ENCODE data around the gene SLC9C2. TPM values are rescaled to one million over a fixed set of nuclear protein-coding genes. Genes with fewer than 3 reads are reported as not detected.

Gene SLC9C2
- total RNA-seq, 3 donors from 2014 or later (not counting 1 experiment from before 2014, with no cell fraction given): not detected

- 89% methylated on average over 4 of the region's 4 CpGs for WGBS (ENCODE audit: insufficient coverage)
- Histone ChIP-seq H3K27me3 (ENCODE audit: control insufficient read depth, insufficient read depth, low read length) (no peaks in the 10 kb centered on the region), H3K27ac (ENCODE audit: low read length) (no peak overlapping the region), H3K4me3 (ENCODE audit: low read length) (no peak overlapping the region), H3K9me3 (ENCODE audit: control insufficient read depth, insufficient read depth, low read length) (no peaks in the 10 kb centered on the region), H3K4me1 (ENCODE audit: control insufficient read depth, insufficient read depth, low read length) (no peaks in the 10 kb centered on the region), H3K36me3 (ENCODE audit: control insufficient read depth, insufficient read depth, low read length) (no peaks in the 10 kb centered on the region)
- DNase-seq (no peak), ATAC-seq (no peak)
- H3K27ac Mint-ChIP-seq: no peak overlapping the region
- no peaks in the 10 kb centered on the region for H3K36me3 Mint-ChIP-seq
- H3K9me3 Mint-ChIP-seq: no peaks in the 10 kb centered on the region
- H3K27me3 Mint-ChIP-seq (ENCODE audit: low read depth in 2 of 2): peaks cover 0 to 5% of the 10 kb centered on the region in 2 donors
- peaks cover 8 to 9% of the 10 kb centered on the region in 2 donors for H3K4me1 Mint-ChIP-seq
- TF ChIP-seq CTCF (IDR thresholded peaks at IDR 0.05): no peak
- H3K4me3 Mint-ChIP-seq: no peak overlapping the region
- intact Hi-C loops (cut with micrococcal nuclease): no loop called here
Observed at GRCh38 chr1:173530795-173531693, 71.8 kb downstream of the SLC9C2 start.

- Mint-ChIP-seq H3K27ac (no peak overlapping the region), H3K9me3 (no peaks in the 10 kb centered on the region), H3K4me1 (peaks cover 8 to 9% of the 10 kb centered on the region in 2 donors), H3K36me3 (no peaks in the 10 kb centered on the region), H3K4me3 (no peak overlapping the region), H3K27me3 (ENCODE audit: low read depth in 2 of 2) (peaks cover 0 to 5% of the 10 kb centered on the region in 2 donors)
- H3K4me3 ChIP-seq (ENCODE audit: low read length): no peak overlapping the region
- intact Hi-C loops (cut with micrococcal nuclease): no loop called here
- H3K4me1 ChIP-seq (ENCODE audit: control insufficient read depth, insufficient read depth, low read length): no peaks in the 10 kb centered on the region
- no CpG with 5 or more reads among the region's 4 CpGs for WGBS (ENCODE audit: insufficient coverage)
- no peak for TF ChIP-seq CTCF (IDR thresholded peaks at IDR 0.05)
- H3K27me3 ChIP-seq (ENCODE audit: control insufficient read depth, insufficient read depth, low read length): no peaks in the 10 kb centered on the region
- no peaks in the 10 kb centered on the region for H3K36me3 ChIP-seq (ENCODE audit: control insufficient read depth, insufficient read depth, low read length)
- DNase-seq (no peak), ATAC-seq (no peak)
- no peak overlapping the region for H3K27ac ChIP-seq (ENCODE audit: low read length)
- no peaks in the 10 kb centered on the region for H3K9me3 ChIP-seq (ENCODE audit: control insufficient read depth, insufficient read depth, low read length)
Observed at GRCh38 chr1:173529106-173529505, 73.8 kb downstream of the SLC9C2 start.

- 88% methylated on average over 3 of the region's 3 CpGs for WGBS (ENCODE audit: insufficient coverage)
- Mint-ChIP-seq H3K4me3 (no peak overlapping the region), H3K27ac (no peak overlapping the region), H3K36me3 (no peaks in the 10 kb centered on the region), H3K27me3 (ENCODE audit: low read depth in 2 of 2) (peaks cover 0 to 5% of the 10 kb centered on the region in 2 donors), H3K4me1 (peaks cover 6% of the 10 kb centered on the region in 2 donors), H3K9me3 (no peaks in the 10 kb centered on the region)
- H3K4me3 ChIP-seq (ENCODE audit: low read length): no peak overlapping the region
- peak in 1 of 2 donors; percentile 13 for DNase-seq
- no peaks in the 10 kb centered on the region for H3K9me3 ChIP-seq (ENCODE audit: control insufficient read depth, insufficient read depth, low read length)
- H3K27ac ChIP-seq (ENCODE audit: low read length): no peak overlapping the region
- no peaks in the 10 kb centered on the region for H3K36me3 ChIP-seq (ENCODE audit: control insufficient read depth, insufficient read depth, low read length)
- intact Hi-C loops (cut with micrococcal nuclease): no loop called here
- H3K4me1 ChIP-seq (ENCODE audit: control insufficient read depth, insufficient read depth, low read length): no peaks in the 10 kb centered on the region
- no peaks in the 10 kb centered on the region for H3K27me3 ChIP-seq (ENCODE audit: control insufficient read depth, insufficient read depth, low read length)
- TF ChIP-seq CTCF (IDR thresholded peaks at IDR 0.05): no peak
- no peak for ATAC-seq
Observed at GRCh38 chr1:173527151-173527826, 75.6 kb downstream of the SLC9C2 start.

Data from natural killer cell (primary cell).